HG02571 (cell line): ENCODE data around the gene SLC39A2.
"Not testable (repeated sequence)": the region's sequence is repeated elsewhere in the genome, so short reads cannot be mapped to it uniquely, and the experiment has no call there.

Source experiments
- ATAC-seq: cut with Tn5 transposase; IDR thresholded peaks from one replicate; pipeline ENCODE4 v1.9.1; 2021; ENCODE audit warnings: mild to moderate bottlenecking, moderate library complexity; ENCODE audit not compliant: unreplicated experiment

The SLC39A2 gene

DNA sequence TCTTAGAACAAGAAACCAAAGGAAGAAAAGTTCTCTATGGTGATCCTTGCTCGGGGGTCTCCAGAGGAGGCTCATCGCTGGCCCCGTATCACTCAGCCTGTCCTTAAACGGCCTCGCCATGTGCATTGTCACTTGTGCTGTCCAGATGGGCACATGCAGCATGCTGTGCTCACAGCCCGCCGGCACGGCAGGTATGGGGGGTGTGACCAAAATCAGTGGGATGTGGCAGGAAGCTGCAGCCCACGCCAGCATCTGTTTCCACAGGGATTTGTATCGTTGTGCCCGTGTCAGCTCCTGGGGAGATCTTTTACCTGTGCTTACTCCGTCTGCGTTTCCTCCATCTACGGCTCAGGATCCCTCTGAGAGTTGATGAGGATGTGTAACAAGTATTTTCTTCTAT is 2.6 kb upstream of the SLC39A2 start:
- no peak for ATAC-seq

DNA sequence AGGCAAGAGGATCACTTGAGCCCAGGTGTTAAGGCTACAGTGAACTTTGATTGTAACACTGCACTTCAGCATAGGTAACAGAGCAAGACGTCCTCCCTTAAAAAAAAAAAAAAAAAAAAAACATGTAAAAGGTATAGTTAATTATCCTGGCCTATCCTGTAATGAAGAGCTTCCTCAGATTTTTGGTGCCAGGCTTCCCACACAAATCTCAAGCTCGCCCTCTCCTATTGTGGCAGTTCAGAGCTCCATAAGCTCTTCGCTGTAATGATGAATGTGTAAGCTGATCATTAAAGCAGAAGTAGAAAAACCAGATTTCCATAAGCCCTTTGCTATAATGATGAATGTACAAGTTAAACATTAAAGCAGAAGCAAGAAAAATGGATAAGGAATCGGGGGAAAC is 2.0 kb upstream of the SLC39A2 start:
- no peak for ATAC-seq

DNA sequence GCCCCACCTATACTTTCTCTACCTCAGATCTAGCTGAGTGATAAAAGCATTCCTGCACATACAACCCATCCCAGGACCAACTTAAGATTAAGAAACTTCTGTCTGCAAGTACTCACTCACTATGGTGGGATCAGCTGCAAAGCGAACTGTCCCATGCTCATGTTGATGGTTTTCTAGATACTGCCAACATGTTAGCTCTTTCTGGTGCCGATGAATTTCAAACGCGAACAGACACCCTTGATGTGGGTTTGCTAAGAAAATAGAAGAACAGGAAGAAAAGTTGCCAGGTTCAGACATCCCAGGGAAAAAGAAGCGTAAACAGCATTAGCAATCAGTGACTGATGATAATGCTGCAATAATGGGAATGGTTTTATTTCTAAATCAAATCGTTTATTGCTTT is 1.5 kb upstream of the SLC39A2 start:
- ATAC-seq: no peak

DNA sequence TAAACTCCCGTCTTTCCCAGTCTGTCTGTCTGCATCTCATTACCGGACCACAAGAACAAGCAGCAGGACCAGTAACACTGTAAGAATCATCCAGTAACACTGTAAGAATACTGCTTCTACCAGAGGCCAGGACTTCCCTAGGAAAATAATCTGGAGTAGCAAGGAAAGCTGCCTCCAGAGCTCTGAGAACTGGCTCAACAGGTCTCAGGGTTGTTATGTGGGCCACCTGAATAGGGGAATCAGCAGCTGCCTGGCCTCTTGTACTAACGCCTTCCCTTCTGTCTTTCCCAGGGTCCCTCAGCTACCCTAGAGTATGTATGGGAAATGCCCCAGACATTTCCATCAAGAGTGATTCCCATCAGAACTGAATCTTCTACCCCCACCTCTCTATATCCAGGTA is 954 bp upstream of the SLC39A2 start:
- ATAC-seq: no peak

DNA sequence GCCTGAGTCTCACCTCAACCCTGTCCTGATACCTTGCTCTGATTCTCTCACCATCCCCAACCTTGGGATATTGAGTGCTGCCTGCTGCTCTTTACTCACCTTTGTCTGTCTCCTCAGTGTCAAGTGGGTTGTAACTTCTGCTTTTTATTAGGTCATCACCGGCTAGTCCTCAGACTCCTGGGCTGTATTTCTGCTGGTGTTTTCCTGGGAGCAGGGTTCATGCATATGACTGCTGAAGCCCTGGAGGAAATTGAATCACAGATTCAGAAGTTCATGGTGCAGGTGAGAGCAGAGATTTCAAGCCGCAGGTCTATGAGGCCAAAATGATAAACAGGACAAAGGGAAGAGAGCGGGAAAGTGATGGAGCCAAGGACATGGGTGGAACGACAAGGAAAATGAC is 498 bp downstream of the SLC39A2 start:
- ATAC-seq: no peak

DNA sequence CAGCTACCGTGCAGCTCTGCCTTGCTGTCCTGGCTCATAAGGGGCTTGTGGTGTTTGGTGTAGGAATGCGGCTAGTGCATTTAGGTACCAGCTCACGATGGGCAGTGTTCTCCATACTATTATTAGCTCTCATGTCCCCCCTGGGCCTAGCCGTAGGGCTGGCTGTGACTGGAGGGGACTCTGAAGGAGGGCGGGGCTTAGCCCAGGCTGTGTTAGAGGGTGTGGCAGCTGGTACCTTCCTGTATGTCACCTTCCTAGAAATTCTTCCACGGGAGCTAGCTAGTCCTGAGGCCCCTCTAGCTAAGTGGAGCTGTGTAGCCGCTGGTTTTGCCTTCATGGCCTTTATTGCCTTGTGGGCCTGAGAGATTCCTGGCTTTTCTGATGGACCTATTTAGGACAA is 2.1 kb downstream of the SLC39A2 start:
- no peak for ATAC-seq

DNA sequence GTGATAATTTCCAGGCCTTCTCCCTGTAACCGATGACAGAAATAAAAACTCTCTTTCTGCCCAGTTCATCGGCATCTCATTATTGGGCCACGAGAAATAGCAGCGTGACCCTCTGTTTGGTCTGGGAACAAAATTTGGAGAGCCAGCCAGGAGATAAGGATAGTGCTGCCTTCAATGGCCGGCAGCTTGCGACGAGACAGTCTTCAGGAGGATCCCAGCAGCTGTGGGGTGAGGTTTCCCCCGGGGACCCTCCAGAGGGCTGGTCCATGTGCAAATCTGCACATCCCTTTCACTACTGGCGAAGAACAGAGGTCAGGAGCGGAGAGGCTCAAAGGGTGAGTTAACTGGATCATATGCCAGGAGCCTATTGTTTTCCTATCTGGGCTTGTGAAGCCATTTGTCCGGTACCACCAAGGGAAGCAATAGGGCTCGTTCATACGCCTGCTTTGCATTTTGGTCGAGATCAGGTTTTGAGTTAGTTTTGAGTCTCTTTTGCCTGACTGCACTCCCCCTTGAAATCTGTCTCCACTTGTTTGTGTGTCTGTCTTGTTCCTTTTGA is 4.8 kb downstream of the SLC39A2 start:
- no peak for ATAC-seq

DNA sequence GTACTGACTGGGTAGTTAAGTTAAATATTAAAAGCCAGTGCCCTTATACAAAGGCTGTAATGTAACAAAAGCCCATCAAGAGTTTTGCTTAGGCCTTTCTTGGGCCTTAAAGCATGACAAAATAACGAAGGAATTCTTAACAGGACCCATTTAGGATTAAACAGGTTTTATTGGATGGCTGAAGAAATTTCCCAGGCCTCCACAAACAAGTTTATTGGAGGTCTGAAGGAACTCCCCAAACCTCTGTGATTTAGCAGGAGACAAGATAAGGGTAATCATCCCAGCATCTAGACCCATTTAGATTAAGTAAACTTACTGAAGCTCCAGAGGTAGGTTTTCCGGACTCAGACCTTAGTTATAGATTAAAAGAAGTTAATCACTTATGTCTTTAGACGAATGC is 10.6 kb downstream of the SLC39A2 start:
- ATAC-seq: not testable (repeated sequence)

DNA sequence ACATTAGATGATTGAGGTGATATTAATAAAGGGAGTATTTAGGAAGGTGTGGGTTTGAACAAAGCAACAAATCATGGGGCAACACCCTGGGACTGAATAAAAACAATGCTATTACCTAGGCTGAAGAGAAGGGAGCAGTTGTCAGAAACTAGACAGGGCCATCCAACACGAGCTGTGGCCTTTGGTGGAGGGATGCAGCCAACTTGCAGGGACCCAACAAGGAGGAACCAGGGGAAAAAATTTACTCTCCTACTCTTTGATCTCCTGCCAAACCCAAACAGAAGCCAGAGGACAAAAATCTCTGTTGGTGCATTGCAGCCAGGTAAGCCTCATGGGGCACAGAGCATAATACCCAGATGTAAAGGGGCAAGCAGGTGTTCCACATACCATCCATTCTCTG is 12.0 kb downstream of the SLC39A2 start:
- ATAC-seq: no peak

DNA sequence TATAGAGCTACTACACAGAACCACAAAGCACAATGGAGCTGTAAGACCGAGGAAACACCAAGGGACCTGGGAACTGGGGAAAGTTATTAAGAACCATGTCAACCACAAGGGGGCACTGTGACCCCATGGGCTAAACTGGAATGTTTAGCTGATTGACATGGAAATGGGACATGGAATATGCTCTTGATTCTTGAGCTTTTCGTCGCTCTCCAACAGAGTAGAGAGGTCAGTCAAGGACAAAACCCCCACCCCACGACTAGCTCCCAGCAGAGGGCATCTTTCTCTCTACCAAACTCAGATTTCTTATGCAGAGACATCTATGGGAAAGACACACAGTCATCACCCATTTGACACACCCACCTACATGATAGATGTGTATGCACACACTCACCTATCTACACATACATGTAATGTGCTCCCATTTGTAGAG is 15.7 kb downstream of the SLC39A2 start:
- no peak for ATAC-seq

DNA sequence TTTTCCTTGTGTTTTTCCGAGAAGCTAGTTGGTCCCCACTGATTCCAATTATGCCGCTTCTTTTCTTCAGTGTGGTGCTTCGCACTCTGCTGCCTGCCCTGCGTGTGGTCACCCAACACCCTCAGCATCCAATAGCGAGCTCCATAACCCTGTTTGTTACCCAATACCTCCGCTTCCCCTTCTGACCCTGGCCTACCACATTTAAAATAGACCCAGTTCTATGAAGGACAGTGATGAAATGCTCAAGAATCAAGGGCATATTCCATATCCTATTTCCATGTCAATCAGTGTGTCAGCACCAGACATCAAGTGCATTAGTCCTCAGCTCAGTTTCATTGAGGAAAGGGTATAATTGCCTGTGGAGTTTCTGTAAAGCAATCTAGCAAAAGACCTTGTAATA is 16.2 kb downstream of the SLC39A2 start:
- no peak for ATAC-seq

DNA sequence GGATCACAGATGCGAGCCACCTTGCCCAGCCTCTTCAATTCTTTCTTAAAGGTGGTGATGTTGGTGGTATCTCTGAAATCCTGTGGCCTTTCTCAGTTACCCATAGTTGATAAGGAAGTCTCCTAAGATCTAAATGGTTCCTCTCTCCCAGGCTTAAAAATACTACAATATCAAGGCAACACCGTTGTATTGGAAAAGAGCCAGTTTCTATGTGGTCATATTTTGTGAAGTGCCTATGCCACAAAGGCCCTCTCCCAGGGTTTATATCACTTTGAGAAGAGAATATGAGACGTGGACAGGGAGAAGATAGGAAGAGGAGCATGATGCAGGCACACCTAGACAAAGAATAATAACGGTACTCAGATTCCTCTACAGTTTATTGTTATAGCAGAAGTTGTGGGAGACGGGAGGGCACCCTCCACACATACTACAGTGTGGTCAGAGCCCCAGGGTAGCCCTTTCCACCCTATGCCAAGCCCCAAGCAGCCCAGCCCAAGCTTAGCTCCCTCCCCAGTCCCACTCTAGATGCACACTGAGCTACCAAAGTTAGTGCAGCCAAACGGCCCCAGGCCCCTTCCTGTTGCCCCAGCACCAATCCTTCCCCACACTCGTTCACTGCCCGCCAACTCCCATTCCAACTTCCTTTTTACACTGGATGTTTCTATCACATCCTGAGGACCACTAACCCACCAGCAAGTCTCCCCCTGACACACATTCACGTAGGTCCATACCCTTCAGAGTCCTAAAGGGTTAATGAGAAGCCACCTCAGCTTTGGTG is 17.5 kb downstream of the SLC39A2 start:
- no peak for ATAC-seq

DNA sequence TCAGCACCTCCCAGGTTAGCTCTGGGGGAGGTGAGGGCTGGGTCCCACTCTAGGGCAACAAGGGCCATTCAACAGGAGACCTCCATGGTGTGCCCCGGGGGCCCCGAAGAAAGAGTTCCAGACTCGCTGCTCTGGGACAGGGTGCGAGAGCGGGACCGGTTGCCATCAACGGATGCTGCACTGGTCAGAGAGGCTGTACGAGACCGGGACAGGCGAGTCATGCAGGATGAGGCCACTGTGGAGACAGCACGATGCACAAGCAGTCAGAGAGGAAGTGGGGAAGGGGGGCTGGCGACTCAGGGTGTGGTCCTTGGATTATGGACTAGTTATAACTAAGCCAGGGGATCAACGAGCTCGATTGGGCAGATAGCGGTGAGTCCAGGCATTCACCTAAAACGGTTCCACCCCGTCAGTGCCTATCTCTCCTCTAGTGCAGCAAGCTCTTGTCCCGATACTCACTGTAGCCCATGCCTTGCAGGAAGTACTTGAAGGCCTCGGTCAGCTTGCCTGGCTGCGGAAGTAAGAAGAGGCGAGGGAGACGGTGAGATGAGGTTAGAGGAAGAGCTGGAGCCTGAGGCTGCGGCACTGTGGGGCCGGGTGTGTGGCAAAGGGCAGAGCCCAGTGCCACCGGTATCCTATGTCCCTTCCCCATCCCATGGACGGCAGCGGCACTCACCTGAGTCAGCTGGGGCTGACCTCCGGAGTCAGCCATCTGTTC is 18.6 kb downstream of the SLC39A2 start:
- ATAC-seq: no peak

DNA sequence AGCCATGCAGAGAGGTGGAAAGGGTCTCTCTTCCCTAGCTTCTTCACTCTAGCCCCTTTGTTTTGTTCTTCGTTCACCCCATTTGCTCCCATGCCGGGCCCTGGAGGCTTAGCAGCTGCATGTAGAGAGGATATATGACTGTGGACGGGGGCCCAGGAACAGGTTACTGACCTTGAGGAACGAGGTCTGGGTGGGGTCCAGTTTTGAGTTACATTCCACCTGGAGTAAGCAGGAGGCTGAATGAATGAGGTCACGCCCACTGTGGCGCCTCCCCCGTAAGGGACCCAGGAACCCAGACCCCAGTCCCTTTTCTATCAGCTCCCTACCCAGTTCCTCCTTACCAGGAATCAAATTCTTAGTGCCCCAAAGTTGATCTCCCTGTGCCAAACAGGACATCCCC is 19.2 kb downstream of the SLC39A2 start:
- no peak for ATAC-seq

DNA sequence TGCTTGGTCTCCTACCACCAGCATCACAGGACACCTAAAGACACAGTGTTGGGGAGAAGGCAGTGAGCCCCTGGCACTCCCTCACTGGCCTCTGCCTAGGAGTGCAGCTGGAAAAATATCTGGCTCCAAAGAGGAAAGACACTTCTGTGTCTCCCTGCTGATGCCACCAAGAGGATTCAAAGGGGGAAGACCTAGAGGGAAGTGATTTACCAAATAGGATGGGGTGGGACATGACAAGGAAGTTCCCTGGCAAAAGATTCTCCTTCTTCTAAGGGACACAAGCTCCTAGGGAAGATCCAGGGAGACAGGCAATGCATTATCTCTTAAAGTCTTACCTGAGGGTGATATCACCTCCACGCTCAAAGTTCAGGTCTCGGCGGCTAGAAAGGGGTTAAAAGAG is 19.7 kb downstream of the SLC39A2 start:
- ATAC-seq: no peak

DNA sequence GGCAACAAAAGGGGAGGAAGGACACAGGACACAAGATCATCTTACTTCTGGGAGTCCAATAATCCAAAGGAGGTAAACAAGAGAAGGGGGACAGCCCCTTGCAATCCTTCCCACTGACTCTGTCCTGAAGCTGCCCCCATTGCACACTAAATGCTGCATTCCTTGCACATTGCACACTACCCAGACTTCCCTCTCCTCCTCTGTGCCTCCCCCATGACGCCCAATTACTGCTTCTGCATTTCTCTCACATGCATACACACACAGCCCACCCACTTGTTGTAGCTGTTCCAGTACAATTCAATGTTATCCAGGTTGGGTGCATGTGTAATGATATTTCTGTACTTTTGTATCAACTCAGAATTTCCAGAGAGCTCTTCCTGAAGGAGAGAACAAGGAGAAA is 20.3 kb downstream of the SLC39A2 start:
- no peak for ATAC-seq

DNA sequence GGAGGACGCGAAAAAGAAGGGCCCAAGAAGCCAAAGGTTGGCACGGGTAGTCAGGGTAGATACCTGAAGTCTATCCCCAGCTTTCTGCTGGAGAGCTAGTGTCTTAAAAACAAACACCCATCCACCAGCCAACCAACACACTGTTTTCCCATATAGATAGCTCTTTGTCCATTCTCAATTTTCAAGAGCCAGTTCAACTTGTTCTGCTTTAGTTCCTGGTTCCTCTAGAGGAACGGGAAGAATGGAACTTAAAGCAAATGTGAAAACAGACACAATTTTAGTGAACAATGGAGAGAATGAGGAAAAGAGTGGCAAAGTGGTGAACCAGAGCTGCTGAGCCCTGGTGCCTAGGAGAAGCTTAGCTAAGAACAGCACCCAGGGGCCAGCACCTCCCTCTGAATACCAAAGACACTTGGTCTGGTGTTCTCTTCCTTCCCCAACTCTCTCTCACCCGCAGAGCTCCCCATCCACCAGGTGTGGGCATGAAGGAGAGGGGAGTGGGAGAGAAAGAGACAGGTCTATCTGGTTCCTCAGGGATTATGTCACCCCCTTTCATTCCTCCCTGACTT is 22.0 kb downstream of the SLC39A2 start:
- no peak for ATAC-seq

DNA sequence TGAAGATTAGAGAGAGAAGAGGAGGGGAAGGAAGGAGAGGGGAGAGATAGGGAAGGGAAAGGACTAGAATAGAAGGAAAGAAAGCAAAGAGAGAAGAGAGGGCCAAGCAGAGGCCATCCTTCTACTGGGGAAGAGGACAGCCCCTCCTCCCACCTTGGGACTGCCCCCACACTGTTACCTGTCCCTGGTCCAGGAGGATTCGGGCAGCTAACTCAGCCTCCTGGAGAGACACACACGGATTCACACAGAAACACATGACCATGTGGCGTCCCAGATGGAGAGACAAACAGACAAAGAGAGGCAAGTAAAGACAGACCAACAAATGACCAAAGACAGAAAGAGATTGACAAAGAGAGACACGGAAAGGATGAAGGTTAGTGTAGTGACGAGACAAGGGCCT is 23.6 kb downstream of the SLC39A2 start:
- no peak for ATAC-seq

DNA sequence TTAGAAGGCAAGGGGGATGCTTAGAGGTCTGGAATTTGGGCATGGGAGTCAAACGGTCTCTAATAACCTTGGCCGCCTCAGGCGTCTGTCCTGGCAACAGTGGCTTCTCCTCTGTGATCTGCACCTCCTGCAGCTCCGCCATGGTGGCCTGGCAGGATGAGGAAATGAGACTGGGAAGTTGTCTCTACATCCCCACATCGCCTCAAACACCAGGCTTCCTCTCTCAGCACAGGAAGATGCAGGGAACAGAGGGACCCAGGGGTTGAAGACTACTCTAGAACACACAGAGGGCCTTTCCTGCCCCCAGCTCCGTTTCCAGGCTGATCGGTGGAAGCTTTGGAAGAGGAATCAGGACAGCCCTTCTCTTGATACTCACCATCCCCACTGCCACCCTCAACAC is 24.1 kb downstream of the SLC39A2 start:
- no peak for ATAC-seq

DNA sequence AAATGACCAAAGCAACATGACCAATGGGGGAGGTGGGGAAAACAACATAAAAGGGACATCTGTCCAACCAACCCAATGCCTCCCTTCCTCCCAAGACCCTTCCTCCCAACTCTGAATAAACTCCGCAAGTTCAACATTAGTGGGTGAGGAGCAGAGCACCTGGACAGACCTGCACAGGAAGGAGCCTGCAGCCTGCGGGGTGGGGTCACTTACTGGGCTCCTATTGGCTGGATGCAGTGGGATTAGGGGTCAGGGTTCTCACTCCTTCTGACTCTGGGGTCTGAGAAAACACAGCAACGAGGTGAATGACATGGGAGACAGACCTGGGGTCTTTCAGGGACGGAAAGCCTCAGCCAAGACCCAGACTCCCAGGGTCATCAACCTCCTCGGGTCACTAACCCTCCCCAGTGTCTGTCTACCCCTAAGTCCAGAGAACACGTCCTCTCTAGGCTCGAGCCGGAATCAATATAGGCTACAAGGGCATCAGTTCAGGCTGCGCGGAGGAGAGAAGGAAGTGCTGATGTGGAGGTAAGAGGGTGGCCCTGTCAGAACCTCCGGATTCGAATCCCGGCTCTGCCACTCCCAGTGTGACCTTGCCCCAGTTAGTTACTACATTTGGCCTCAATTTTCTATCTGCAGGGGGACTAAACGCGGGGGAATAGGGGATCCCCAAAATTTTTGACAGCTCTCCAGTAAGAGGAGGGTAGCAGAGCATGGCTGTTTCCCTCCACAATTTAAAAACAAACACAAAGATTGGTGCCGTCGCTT is 24.9 kb downstream of the SLC39A2 start:
- ATAC-seq: no peak
